Measurements from ENCODE around the gene TBC1D13. TPM values are rescaled to one million over a fixed set of nuclear protein-coding genes. Genes with fewer than 3 reads are reported as not detected.

Gene TBC1D13
- total and polyA plus RNA-seq, 9 of the 15 experiments (the other 6 are each of a cell fraction or from before 2014, with no cell fraction given) = 2.3 to 28.7 (median 11.4) TPM

- TF ChIP-seq UBTF (IDR thresholded peaks at IDR 0.05; ENCODE audit: borderline replicate concordance in 1 of 2, low read depth in 2 of 2, low read length in 2 of 2) (0 out of 4 replicates have a peak, but pooled peaks of 1 of the 2 experiments have one; percentile 33), GATAD2A (IDR thresholded peaks at IDR 0.05) (no peak), HMG20B (CRISPR knock-in tag; IDR thresholded peaks at IDR 0.05) (no peak), FOXM1 (IDR thresholded peaks at IDR 0.05; ENCODE audit: low read depth) (no peak), FOXM1 (CRISPR knock-in tag; IDR thresholded peaks at IDR 0.05; ENCODE audit: low read depth) (no peak), ID3 (CRISPR knock-in tag; IDR thresholded peaks at IDR 0.05) (no peak), ID3 (tag; IDR thresholded peaks at IDR 0.05) (no peak), XRCC5 (IDR thresholded peaks at IDR 0.05; ENCODE audit: low read depth, low read length) (no peak), ATF6 (CRISPR knock-in tag; IDR thresholded peaks at IDR 0.05) (no peak), SLC30A9 (CRISPR knock-in tag; IDR thresholded peaks at IDR 0.05) (no peak), ESRRB (CRISPR knock-in tag; IDR thresholded peaks at IDR 0.05; ENCODE audit: borderline replicate concordance) (no peak), IFI16 (CRISPR knock-in tag; IDR thresholded peaks at IDR 0.05) (no peak), PHF8 (IDR thresholded peaks at IDR 0.05; ENCODE audit: borderline replicate concordance, low read length) (no peak), ZNF76 (CRISPR knock-in tag; IDR thresholded peaks at IDR 0.05; ENCODE audit: borderline replicate concordance) (no peak), MYNN (IDR thresholded peaks at IDR 0.05) (no peak), MYNN (CRISPR knock-in tag; IDR thresholded peaks at IDR 0.05) (no peak), YBX1 (IDR thresholded peaks at IDR 0.05) (no peak), DLX4 (CRISPR knock-in tag; IDR thresholded peaks at IDR 0.05) (no peak), POU5F1 (IDR thresholded peaks at IDR 0.05; ENCODE audit: borderline replicate concordance, low read depth, low read length, partially characterized antibody) (no peak), MTF1 (CRISPR knock-in tag; IDR thresholded peaks at IDR 0.05; ENCODE audit: borderline replicate concordance) (no peak), MEF2D (tag; conservative IDR thresholded peaks at IDR 0.05; ENCODE audit: low read depth) (no peak), TCFL5 (CRISPR knock-in tag; conservative IDR thresholded peaks at IDR 0.05) (no peak), IRF1 (CRISPR knock-in tag; IDR thresholded peaks at IDR 0.05; ENCODE audit: borderline replicate concordance) (no peak)
Measured at GRCh38 chr9:128818839-128819715, 32.0 kb downstream of the TBC1D13 start (continued).
